ELR (cell line): ENCODE measurements around the gene RAB34.
A peak's percentile ranks its signal among the peaks of the same experiment; 100 is the strongest.
"Not testable (repeated sequence)": the region's sequence is repeated elsewhere in the genome, so short reads cannot be mapped to it uniquely, and the experiment has no call there.

ENCODE experiments used
- DNase-seq: peaks from one replicate; pipeline ENCODE4 v3.0.0-alpha.2; 2015; ENCODE audit warnings: low read depth

Gene RAB34

DNA sequence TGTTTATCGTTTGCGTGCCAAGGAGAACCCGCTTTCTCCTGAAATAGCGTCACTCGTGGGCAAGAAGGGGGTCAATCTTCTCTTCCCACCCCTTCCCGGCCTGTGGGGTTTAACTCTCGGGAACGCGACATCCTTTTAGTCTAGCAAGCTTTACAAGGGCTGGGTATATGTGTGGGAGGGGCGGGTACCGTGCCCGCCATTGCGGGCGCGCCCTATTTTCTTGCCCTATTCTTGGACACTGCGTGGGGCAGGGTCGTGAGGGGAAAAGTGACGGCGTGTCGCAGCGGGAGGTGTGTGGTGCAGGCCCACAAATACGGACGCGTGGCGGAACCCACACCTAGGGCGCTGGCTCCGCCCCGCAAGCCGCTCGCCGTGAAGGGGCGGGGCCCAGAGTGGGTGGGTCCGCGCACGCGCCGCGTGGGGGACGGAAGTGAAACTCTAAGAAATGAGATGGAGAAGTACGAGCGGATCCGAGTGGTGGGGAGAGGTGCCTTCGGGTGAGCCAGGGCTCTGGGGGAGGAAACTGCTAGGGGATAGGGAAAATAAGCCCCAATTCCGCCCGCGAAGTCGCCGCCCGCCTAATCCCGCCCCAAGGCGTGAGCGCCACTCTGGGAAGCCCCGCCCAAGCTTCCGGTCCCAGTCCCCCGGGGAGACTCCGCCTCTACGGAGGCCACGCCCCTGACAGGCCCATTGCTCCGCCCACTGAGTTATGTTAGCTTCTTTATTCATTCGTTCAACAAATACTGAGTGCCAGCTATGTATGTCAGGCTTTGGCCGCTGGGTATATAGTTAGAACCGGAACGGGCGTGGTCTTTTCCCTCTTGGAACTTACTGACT, 10.9 kb upstream of the RAB34 start, which contains the start of gene NEK8:
Gene NEK8, plus strand, starts transcription at position 425 of the 837 bp plus-strand sequence. Its CDS starts 26 bp downstream, at position 451.
- peak; percentile 97 for DNase-seq

DNA sequence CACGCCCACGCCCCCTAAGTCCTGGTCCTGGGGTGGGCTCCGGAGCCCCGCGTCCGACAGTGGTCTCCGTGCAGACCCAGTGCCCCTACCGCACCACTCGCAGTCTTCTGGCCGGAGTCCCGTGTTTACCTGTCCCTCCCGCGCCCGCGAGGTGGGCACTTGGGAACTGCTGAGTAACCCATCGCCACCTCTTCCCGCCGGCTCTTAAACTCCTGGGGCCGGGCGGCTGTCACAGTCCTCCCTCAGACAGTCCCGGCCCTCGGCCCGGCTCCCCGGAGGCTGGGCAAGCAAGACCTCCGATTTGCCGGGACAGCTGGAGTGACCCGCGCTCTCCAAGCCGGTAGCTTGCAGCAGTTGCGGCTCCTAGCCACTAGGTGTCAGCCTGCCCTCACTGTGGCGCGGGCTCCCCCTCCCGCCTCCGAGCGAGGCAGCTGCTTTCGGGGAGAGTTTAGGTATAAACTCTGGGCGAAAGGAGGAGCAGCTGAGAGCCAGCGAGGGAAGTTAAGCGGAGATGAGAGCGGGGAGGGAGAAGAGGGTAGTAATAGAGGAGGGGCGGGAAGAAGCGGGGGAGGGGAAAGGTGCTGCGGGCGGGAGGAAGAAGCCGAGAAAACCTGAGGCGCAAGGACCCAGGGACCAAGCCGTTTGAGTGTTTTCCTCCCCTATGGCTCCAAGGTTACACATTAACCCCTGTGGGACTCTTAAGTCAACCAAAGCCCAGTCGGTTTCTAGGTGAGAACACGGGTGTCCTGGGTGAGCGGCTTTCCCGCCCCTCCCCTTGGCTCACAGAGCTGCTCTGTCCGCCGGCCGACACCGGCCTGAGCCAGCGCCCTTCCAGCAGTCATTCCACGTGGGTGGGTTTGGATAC, 9.2 kb upstream of the RAB34 start:
- peak; percentile 95 for DNase-seq

DNA sequence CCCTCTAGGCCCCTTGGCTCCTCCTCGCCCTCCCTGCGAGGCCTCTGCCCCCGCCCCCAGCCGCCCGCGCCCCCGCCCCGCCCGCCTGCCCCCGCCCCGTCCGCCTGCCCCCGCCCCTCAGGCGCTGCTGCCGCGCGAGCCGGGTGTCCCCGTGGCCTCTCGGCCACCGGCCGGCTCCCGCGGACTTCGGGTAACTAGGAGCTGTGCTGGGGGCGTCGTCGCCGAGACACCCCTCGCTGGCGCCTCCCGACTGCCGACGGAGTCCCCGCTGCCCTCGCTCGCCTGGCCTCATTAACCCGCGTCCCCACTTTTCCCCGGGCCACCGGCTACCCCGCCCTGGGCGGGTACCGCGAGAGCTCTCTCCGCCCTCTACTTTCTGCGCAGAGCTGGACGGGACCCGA, 8.6 kb upstream of the RAB34 start, which contains the start of gene TLCD1:
Gene TLCD1, minus strand, starts transcription at position 8 of the 401 bp plus-strand sequence. CDS start 136 bp downstream, outside the sequence.
- peak; percentile 79 for DNase-seq

DNA sequence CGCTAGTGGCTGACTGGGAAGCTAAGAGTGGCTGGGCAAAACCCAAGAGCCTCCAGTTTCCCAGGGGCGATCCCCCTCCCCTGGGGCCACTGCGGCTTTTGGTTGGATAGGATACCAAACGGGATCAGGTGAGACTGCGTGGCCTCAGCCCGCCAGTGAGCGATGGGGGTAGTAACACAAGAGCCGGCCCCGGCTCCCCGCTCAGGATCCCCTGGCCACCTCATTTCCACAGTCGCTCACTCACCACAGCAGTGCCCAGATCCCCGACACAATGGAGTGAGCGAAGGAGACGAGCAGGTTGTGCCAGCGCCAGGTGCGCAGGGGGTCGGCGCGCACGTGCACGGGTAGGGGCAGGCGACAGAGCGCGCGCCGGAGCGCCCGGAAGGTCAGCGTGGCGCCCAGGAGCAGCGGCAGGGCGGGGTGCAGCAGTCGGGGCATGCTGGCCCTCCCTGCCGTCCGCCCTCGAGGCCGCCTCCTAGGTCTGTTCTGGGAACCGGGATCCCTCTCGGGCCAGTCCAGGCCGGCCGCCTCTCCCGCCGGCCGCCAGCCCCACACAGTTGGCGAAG, 8.1 kb upstream of the RAB34 start:
- peak; percentile 92 for DNase-seq

DNA sequence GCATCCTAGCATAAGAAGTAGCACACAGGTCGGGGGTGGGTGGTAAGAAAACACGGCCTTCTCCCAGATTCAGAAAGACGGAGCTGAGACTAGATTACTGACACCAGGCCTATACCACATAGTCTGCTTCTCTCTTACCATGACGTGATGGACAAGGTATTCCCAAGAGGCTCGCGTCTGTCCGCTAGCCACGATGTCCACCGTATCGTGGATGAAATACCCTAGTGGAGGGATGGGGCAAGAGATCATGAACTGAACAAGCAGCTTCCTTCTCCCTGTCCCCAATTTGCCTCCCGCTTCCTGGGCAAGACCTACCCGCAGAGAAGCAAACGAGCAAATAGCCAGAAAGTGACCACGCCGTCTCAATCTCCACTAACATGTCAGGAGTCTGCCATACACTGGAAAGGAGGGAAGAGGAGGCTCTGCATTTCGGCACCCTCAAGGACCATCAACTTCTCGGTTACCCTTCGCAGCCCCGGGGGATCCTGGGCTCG, 7.5 kb upstream of the RAB34 start:
- peak; percentile 87 for DNase-seq

DNA sequence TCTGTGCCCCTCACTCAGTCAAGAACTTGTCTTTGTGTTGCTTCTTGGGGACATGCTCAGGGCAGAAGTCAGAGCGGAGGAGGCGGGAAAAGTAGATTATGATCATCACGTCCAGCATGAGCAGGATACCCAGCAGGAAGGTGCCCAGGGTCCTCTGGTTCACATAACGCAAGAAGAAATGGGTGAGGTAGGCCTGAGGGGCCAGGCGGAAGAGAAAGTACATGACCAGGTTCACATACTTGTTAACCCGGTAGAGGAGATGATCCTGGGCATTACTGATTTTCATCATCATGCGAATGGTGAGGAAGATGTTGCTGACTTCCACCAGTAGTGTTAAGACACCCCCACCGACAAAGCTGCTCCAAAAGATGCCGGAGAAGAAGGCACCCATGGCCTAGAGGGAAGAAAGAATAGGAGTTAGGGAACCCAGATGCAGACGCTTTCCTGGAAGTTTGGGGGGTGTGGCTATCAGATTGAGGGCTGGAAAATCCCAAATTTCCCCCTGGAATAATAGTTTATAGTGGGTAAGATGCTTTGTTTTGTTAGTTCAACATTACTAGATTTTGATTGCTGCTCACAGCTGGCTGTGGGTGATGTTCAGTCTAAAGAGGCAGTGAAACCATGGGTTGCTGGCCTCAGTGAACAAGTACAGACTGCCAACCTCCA, 7.0 kb upstream of the RAB34 start:
- DNase-seq, result no peak

DNA sequence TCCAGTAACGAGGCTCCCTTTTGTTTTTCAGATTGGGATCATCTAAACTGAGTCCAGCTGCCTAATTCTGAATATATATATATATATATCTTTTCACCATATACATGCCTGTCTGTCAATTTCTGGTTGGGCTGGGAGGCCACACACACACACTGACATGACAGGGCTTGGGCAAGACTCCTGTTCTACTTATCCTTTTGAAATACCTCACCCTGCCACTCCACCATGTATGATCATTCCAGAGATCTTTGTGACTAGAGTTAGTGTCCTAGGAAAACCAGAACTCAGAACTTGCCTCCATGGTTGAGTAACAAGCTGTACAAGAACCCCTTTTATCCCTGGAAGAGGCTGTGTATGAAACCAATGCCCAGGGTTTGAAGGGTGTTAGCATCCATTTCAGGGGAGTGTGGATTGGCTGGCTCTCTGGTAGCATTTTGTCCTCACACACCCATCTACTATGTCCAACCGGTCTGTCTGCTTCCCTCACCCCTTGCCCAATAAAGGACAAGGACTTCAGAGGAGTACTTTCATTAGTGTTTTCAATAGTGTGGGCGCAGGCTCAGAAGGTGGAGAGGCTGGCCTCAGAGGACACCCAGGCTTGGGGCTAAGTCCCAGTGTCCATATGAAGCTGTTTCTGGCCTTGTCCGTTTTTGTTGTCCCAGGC, 6.3 kb upstream of the RAB34 start:
- DNase-seq, result not testable (repeated sequence)

DNA sequence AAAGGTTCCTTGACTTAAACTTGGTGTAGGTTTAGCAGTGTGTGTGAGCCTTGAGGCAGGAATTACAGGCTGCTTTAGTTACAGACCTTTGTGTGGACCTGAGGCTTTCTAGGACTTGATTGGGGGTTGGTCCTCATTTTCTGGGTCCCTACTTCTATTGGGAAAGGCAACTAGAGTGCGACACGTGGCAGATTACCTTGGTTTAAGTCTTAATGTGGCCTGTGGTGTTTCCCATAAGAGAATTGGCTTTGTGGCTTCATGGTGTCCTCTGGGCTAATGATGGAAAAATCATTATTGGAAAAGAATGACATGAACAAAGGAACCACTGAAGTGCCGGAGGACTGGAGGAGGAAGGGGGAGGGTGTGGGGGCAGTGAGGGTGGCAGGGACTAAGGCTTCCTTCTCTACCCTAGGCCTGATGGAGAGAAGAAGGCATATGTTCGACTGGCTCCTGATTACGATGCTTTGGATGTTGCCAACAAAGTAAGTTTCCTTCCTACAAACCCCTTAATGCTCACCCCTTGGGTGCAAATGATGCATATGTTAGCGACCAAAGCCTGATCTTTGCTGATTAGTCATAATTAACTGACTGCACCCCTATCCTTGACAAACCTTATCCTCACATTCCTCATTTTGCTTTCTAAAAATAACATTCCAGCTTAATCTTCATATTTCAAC, 5.6 kb upstream of the RAB34 start:
- DNase-seq, result no peak

DNA sequence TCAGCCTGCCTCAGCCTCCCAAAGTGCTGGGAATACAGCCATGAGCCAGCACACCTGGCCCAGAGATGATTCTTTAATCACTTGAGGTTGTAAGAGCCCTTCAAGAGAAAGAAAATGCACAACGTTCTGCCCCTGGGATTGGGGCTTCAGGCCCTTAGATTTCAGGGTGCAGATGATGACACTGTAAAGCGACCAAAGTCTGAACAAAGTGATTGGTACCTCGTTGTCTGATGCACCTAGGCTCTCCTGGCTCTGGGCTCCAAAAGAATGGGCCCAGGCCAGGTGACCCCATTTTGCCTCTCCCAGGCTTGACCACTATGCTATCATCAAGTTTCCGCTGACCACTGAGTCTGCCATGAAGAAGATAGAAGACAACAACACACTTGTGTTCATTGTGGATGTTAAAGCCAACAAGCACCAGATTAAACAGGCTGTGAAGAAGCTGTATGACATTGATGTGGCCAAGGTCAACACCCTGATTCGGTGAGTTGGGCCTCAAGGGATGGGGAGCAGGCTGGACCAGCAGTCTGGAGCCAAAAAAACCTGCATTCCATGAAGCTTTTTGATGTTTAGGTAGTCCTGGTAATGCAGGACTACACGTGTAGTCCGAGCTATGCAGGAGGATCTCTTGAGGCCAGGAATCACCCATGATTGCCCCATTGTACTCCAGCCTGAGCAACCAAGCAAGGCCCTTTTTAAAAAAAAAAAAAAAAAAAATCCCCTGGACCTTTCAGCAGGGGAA, 4.9 kb upstream of the RAB34 start:
- no peak for DNase-seq

DNA sequence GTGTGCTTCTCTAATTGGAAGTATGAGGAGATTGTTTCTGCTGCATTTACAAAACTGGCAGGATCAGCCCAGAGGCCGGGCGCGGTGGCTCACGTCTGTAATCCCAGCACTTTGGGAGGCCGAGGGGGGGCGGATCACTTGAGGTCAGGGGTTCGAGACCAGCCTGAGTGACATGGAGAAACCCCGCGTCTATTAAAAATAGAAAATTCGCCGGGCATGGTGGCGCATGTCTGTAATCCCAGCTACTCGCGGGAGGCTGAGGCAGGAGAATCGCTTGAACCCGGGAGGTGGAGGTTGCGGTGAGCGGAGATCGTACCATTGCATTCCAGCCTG, 3.3 kb upstream of the RAB34 start:
- DNase-seq, result not testable (repeated sequence)

DNA sequence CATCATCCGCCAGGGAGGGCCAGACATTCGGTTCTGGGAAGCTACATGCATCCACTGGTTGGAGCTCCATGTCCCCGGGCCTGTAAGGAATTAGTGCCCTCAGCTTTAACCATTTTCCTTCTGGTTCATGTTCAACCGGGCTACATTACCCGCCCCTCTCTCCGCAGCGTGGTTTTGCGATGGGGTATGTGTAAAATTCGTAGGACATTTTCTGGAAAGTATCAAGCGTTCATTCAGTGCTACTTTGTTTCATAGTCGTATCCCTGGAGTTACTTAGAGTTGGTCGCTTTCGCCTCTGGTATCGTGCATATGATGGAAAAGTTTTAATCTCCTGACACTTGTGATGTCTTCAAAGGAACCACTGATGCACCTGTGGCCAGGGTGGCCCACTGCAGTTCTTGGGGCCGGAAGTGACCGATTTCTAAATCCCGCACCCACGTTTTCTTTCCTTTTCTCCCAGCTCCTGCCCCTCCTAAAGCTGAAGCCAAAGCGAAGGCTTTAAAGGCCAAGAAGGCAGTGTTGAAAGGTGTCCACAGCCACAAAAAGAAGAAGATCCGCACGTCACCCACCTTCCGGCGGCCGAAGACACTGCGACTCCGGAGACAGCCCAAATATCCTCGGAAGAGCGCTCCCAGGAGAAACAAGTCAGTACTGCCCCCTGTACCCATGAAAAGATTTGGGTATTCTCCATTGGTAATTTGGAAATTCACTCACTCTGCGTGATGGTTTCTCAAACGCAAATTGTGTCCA, 2.8 kb upstream of the RAB34 start:
- DNase-seq, result peak; percentile 45

DNA sequence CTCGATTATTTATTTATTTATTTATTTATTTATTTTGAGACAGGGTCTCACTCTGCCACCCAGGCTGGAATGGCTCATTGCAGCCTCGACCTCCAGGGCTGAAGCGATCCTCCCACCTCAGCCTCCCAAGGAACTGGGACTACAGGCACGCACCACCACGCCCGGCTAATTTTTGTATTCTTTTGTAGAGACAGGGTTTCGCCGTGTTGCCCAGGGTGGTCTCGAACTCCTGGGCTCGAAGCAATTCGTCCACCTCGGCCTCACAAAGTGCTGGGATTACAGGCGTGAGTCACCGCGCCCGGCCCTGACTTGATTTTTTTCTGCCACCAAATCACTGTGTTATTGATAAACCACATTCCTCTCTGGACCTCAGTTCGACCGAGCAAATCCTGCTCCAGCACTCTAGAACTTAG, 1.4 kb upstream of the RAB34 start:
- DNase-seq, result no peak

DNA sequence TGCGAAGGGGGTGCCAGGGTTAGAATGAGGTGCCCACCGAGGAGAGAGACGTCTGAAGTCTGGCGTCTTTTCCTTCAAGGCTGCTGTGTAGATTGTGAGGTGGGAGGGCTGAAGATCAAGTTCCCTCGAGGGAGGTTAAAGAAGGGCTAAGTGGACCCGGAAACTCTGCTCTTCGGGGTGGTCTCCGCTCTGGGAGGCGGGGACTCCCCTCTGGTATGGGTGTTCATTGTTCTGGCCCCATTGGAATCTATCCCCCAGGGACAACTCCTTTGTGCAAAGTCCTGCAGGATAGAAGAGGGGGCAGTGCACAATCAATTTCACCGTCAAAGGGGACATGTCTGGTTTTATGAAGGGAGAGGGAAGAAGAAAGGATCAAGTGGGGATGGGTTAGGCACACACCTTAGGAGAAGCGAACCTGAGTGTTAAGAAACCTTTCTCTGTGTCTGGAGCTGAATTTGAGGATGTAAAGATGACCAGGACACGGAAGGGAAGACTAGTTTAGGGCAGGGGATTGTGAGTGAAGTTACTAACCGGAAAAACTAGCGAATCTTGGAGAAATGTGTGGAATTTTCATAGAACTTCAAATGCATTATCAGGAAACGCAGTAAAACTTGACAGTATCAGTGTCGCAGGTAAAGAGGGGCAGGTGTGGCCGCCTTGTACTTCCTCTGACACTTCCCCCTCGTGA, 809 bp upstream of the RAB34 start:
- DNase-seq, result peak; percentile 24

DNA sequence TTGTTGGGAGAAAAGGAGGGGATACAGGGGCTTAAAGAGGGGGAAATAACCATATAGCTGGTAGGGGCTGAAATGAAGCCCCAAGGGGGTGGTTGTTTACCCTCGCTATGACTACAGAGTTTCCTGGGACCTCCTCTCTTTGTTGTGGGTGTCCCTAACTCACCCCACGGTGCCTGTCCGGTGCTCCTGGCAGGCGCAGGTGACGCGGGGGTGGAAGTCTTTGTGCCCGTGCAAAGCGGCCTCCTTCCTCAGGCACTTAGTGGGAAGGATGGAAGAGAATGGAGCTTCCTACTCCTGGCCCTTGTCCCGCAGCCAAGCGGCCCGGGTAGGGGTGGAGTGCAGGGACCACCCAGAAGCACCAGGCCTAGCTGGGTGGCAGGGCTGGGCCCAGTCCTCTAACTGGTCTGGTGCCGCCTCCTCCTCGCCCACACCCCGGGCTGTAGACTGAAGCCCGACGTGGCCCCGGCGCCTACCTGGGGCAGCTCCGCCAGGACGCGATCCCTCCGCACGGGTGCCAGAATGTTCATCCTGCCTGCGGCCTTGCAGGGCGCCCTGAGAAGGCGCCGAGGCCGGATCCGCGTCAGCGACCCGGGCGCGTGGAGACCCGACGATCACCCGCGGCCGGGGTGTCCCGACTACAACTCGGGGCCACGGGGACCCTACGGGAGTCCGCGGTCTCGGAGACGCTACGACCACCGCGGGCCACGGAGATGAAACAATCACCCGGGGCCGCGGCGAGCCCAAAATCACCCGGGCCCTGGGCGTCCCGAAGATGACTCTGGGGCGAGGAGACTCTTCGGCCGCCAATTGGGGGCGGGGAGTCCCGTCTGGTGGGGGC, 709 bp downstream of the RAB34 start:
- peak; percentile 67 for DNase-seq

DNA sequence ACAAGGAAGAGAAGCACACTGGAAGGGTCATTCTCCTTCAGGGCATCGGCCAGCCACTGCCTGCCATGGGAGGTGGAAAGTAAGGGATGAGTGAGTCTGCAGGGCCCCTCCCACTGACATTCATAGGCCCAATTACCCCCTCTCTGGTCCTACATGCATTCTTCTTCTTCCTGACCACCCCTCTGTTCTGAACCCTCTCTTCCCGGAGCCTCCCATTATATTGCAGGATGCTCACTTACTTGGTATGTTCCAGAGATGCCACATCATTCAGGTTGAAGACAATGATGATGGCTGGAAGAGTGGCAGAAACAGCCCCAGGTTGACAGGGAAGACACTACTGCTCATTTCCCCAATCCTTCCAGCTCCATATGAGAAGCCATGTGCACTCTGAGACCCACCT, 2.5 kb downstream of the RAB34 start:
- no peak for DNase-seq

DNA sequence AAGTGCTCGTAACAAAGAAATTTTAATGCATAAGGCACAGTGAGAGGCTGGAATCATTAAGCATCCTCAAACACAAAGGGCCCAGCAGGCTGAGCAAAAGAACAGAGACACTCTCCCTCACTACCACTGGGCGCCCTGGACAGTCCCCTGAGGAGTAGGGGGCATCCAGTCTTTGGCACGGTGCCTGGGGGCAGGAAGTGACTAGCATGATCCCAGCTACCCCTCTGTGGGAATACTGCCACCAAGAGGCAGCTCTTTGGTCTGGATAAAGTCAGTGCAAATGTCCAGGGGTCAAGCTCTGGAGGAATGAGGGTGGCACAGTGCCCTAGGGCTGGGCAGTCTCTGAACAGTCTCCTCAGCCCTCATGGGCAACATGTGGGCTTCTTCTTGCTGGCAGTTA, 3.4 kb downstream of the RAB34 start:
- no peak for DNase-seq

DNA sequence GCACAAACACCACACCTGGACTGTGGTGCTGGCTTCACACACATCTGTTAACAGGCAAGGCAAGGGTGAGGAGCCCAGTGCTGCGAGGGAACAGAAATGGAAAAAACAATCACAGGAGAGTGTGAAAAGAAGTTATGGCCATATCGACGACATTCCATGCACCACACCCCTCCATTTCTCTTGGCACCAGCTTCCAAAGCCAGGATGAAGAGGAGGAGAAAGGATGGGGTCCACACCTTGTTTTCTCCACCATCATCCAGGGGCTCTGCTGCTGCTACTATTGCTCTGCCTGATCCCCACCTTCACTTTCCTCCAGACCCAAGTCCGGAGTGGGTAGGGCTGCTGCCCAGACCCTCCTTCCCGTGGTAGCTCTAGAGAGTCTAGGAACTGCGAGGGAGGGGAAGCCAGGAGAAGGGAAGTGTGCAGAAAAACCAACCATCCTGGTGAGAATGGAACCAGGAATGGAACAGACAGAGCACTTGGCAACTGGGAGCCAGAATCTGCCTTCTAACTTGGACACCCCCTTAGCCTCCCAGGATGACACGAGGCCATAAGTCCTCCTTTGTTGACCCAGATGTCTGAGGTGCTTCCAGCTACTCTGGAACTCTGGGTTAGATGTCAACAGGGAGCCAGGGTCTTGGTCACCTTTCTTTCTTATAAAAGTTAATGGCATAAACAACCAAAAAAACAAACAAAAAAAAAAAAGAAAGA, 4.8 kb downstream of the RAB34 start:
- no peak for DNase-seq
